ENCODE data around the gene PCSK1N.
A peak's percentile ranks its signal among the peaks of the same experiment; 100 is the strongest.
"Not testable (repeated sequence)": the region's sequence is repeated elsewhere in the genome, so short reads cannot be mapped to it uniquely, and the experiment has no call there.

The PCSK1N gene

DNA sequence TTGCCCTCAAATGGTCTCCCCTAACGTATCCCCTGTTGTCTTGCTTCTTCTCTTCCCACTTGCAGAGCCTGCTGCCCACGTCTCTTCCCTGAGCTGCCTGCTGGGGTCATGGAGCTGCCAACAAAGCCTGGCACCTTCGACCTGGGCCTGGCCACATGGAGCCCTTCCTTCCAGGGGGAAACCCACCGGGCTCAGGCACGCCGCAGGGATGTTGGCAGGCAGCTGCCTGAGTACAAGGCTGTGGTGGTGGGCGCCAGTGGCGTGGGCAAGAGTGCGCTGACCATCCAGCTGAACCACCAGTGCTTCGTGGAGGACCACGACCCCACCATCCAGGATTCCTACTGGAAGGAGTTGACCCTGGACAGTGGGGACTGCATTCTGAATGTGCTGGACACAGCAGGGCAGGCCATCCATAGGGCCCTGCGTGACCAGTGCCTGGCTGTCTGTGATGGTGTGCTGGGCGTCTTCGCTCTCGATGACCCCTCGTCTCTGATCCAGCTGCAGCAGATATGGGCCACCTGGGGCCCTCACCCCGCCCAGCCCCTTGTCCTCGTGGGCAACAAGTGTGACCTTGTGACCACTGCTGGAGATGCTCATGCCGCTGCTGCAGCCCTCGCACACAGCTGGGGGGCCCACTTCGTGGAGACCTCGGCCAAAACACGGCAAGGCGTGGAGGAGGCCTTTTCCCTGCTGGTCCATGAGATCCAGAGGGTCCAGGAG lies 6.2 kb downstream of the PCSK1N start:
- Mint-ChIP-seq H3K9me3 (no peaks in the 10 kb centered on the region), H3K4me1 (peaks cover 14% of the 10 kb centered on the region), H3K4me3 (no peak overlapping the region), H3K36me3 (peaks cover 19% of the 10 kb centered on the region), H3K27me3 (peaks cover 40% of the 10 kb centered on the region), H3K27ac (no peak overlapping the region)
- no peak for ATAC-seq

DNA sequence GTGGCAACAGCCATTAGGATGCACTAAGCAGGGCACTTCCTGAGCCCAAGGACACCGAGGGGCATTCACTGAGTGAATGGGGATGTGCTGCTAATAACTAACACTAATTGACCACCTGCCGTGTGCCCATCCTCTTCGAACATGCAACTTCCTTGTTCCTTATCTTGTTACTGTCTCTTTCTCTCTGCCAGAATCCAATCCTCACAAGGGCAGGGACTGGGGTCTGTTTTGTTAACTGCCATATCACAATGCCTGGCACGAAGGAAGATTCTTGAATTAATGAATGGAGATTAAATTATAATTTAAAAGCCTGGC lies 7.8 kb downstream of the PCSK1N start:
- peaks cover 10% of the 10 kb centered on the region for H3K4me1 Mint-ChIP-seq
- no peaks in the 10 kb centered on the region for H3K9me3 Mint-ChIP-seq
- no peak overlapping the region for H3K27ac Mint-ChIP-seq
- peak overlapping the region; percentile 72 for H3K4me3 Mint-ChIP-seq
- peaks cover 35% of the 10 kb centered on the region for H3K36me3 Mint-ChIP-seq
- H3K27me3 Mint-ChIP-seq: peaks cover 25% of the 10 kb centered on the region
- ATAC-seq: no peak

DNA sequence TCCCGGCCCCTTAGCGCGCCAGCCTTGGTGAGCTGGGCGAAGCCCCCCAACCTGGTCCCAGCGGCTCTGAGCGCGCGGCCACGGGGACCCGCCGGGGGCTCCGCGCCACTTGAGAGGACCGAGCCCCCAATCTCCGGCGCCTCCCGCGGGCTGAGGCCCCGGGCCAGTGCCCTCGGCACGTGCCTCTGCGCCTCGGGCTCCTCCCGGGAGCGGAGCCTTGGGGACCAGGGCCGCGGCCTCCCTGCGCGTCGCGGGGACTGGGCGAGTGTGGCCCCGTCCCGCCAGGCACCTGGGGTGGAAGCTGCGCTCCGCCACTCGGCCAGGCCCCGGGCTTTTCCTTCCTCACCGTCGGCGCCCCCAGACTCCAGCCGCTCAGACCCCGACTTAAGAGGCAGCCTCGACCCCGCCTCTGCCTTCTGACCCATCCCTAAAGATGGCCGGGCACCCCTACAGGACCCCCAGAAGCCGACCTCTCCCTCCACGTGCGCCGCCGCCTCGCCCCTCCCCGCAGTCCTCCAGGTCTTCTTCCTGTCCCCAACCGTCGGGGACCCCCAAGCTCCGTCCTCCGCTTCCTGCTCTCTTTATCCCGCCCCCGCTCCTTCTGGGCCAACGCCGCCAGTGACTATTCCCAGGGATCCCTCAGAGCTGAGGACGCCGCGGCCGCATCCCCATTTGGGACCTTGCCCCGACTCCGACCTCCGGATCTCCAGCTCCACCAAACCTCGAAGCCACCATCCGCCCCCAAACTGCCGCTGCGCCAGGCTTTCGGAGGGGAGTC lies 8.3 kb downstream of the PCSK1N start:
- no peak for ATAC-seq
- Mint-ChIP-seq H3K27ac (no peak overlapping the region), H3K27me3 (peaks cover 20% of the 10 kb centered on the region), H3K4me3 (peak overlapping the region; percentile 72), H3K9me3 (no peaks in the 10 kb centered on the region), H3K4me1 (peaks cover 10% of the 10 kb centered on the region), H3K36me3 (peaks cover 40% of the 10 kb centered on the region)

DNA sequence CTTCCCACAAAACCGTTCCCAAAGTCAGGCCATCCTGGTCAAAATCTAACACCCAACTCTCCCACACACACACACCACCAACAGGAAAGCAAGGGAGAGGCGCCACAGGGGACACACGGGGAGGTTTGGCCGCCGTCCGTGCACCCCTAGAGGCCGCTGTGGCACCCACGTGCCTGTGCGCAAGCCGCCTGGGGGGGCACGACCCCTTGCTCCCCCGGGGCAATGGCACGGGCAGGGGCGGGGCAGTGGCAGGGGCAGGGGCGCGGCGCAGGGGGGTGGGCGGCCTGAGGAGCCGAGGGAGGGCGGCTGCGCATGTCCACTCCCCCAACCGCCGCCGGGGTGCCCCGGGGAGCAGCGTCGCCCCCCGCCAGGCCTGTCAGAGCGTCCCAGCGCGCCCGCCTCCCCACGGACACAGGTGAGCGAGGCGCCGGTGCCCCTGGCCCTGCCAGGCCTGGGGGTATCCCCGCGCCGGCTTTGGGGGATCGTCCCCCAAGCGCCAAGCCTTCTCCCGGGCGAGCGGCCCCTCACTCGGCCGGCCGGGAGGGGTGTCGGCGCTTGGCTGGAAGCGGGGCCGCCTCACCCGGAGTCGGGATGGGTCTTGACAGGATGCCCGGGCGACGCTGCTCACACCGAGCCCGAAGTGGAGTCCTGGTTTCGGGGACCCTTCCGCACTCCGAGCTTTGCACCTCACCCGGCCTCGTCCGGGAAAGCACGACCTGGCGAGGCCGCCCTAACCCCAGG lies 9.1 kb downstream of the PCSK1N start, which contains the start of gene ERAS:
Gene ERAS, plus strand, starts transcription at position 379 of the 741 bp plus-strand sequence. CDS start 2,611 bp downstream, outside the sequence.
- no peaks in the 10 kb centered on the region for H3K9me3 Mint-ChIP-seq
- H3K4me1 Mint-ChIP-seq: peaks cover 10% of the 10 kb centered on the region
- H3K27me3 Mint-ChIP-seq: peaks cover 20% of the 10 kb centered on the region
- no peak within 1 kb of the TSS for H3K27ac Mint-ChIP-seq
- peak within 1 kb of the TSS; percentile 72 for H3K4me3 Mint-ChIP-seq
- H3K36me3 Mint-ChIP-seq: peaks cover 43% of the 10 kb centered on the region
- no peak for ATAC-seq

DNA sequence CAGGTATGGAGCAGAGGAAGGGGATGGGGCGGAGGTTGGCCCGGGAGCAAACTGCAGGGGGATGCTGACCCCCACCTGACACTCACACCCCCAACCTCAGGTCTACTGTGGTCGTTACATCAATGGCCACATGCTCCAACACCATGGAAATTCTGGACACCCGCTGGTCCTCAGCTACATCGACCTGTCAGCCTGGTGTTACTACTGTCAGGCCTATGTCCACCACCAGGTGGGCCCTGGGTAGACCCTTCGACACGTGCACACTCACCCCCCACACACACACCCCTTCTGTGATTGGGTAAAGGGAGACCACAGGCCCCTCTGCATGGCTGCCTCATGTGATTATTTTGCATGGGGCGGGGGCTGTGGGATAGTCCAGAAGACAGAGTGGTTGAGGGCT lies 11.3 kb downstream of the PCSK1N start:
- Mint-ChIP-seq H3K4me1 (peaks cover 10% of the 10 kb centered on the region), H3K4me3 (no peak overlapping the region), H3K27me3 (peaks cover 12% of the 10 kb centered on the region), H3K9me3 (no peaks in the 10 kb centered on the region), H3K27ac (no peak overlapping the region), H3K36me3 (peaks cover 61% of the 10 kb centered on the region)
- no peak for ATAC-seq

DNA sequence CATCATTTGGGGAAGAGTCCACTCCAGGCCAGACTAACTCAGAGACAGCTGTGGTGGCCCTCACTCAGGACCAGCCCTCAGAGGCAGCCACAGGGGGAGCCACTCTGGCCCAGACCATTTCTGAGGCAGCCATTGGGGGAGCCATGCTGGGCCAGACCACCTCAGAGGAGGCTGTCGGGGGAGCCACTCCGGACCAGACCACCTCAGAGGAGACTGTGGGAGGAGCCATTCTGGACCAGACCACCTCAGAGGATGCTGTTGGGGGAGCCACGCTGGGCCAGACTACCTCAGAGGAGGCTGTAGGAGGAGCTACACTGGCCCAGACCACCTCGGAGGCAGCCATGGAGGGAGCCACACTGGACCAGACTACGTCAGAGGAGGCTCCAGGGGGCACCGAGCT lies 12.4 kb downstream of the PCSK1N start:
- H3K4me1 Mint-ChIP-seq: peaks cover 10% of the 10 kb centered on the region
- H3K27me3 Mint-ChIP-seq: peaks cover 11% of the 10 kb centered on the region
- H3K27ac Mint-ChIP-seq: no peak overlapping the region
- H3K9me3 Mint-ChIP-seq: no peaks in the 10 kb centered on the region
- H3K36me3 Mint-ChIP-seq: peaks cover 64% of the 10 kb centered on the region
- no peak for ATAC-seq
- no peak overlapping the region for H3K4me3 Mint-ChIP-seq

DNA sequence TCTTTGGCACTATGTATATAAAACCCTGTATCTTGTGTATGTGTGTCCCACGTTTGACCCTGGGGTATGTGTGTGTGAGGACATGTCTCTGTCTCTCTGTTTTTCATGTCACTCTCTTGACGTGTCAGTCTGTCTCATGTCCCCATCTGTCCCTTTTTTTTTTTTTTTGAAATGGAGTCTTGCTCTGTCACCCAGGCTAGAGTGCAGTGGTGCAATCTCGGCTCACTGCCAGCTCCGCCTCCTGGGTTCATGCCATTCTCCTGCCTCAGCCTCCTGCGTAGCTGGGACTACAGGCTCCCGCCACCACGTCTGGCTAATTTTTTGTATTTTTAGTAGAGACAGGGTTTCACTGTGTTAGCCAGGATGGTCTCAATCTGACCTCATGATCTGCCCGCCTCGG lies 16.0 kb downstream of the PCSK1N start:
- H3K4me3 Mint-ChIP-seq, ATAC-seq, H3K27ac Mint-ChIP-seq, H3K27me3 Mint-ChIP-seq, H3K4me1 Mint-ChIP-seq, H3K9me3 Mint-ChIP-seq: not testable (repeated sequence)
- H3K36me3 Mint-ChIP-seq: peaks cover 62% of the 10 kb centered on the region

DNA sequence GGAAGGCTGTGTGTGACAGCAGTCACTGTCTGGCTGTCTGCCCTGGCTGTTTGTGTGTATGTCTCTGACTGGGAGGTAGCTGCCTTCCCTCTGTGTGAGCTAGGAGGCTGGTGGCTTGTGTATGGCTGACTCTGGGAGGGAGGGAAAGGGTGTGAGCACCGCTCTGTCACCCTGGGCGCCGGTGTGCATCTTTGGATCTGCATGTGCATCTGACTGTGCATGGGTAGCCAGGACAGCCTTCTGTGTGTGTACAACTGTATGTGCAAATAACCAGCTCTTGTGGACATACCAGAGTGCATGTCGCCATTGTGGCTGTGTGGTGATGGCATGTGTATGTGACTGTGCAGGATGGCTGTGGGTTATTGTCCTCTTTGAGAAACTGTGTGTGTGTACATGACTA lies 16.5 kb downstream of the PCSK1N start:
- Mint-ChIP-seq H3K27me3 (no peaks in the 10 kb centered on the region), H3K4me1 (no peaks in the 10 kb centered on the region), H3K9me3 (no peaks in the 10 kb centered on the region), H3K4me3 (no peak overlapping the region), H3K27ac (no peak overlapping the region), H3K36me3 (peaks cover 61% of the 10 kb centered on the region)
- ATAC-seq: no peak

DNA sequence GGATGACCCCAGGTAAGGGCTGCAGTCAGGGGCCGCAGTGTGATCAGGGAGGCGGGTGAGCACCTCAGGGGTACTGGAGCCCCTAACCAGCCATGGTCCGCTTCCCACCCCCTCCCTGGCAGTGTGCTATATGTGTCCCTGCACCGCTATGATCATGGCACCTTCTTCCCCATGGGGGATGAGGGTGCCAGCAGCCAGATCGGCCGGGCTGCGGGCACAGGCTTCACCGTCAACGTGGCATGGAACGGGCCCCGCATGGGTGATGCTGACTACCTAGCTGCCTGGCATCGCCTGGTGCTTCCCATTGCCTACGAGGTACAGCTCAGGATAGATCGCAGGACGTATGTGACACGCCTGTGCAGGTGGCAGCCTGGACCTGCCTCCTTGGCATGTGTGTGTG lies 17.3 kb downstream of the PCSK1N start:
- no peaks in the 10 kb centered on the region for H3K4me1 Mint-ChIP-seq
- H3K36me3 Mint-ChIP-seq: peaks cover 61% of the 10 kb centered on the region

DNA sequence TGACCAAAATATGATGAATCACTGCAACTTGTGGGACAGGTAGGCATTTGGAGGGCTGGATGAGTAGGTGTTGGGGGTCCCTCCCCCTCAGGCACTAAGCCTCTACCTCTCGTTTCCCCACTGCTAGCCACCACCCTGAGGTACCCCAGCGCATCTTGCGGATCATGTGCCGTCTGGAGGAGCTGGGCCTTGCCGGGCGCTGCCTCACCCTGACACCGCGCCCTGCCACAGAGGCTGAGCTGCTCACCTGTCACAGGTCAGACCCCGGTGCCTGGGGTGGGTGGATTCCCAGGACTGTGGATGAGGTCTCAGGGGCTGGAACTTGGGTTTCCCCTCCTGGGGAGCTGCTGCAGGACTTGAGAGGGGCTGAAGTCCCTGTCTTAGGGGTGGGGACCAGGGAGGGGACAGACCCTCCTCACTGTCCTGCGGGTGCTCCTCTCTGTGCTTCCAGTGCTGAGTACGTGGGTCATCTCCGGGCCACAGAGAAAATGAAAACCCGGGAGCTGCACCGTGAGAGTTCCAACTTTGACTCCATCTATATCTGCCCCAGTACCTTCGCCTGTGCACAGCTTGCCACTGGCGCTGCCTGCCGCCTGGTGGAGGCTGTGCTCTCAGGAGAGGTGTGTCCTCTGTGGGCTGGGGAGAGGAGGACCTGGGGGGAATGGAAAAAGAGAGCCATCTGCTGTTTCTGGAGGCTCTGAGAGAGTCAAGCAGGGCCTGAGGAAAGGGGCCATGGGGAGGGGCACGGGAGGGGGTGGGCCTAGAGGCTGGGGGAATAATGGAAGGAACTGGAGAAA lies 19.2 kb downstream of the PCSK1N start:
- H3K9me3 Mint-ChIP-seq: no peaks in the 10 kb centered on the region
- H3K4me1 Mint-ChIP-seq: no peaks in the 10 kb centered on the region
- no peaks in the 10 kb centered on the region for H3K27me3 Mint-ChIP-seq
- no peak for ATAC-seq
- peaks cover 62% of the 10 kb centered on the region for H3K36me3 Mint-ChIP-seq
- H3K4me3 Mint-ChIP-seq: no peak overlapping the region
- no peak overlapping the region for H3K27ac Mint-ChIP-seq

More for the DNA sequence above, 17.3 kb downstream of the PCSK1N start:
- H3K27ac Mint-ChIP-seq: no peak overlapping the region
- ATAC-seq: no peak
- no peaks in the 10 kb centered on the region for H3K27me3 Mint-ChIP-seq
- no peak overlapping the region for H3K4me3 Mint-ChIP-seq
- no peaks in the 10 kb centered on the region for H3K9me3 Mint-ChIP-seq

DNA sequence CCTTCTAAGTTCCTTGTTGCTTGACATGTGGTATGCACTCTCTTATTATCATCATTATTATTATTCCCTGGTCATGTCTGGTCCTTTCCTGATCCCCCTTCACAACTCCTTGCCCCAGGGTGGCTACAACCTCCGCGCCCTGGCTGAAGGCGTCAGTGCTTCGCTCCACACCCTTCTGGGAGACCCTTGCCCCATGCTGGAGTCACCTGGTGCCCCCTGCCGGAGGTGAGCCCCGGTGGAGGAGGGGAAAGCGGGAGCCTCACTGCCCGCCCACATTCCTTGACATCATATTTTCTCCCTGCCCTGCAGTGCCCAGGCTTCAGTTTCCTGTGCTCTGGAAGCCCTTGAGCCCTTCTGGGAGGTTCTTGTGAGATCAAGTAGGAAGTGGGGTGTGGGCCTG lies 20.1 kb downstream of the PCSK1N start:
- no peaks in the 10 kb centered on the region for H3K4me1 Mint-ChIP-seq
- no peak overlapping the region for H3K4me3 Mint-ChIP-seq
- no peak overlapping the region for H3K27ac Mint-ChIP-seq
- H3K27me3 Mint-ChIP-seq: no peaks in the 10 kb centered on the region
- ATAC-seq: no peak
- no peaks in the 10 kb centered on the region for H3K9me3 Mint-ChIP-seq
- H3K36me3 Mint-ChIP-seq: peaks cover 62% of the 10 kb centered on the region

DNA sequence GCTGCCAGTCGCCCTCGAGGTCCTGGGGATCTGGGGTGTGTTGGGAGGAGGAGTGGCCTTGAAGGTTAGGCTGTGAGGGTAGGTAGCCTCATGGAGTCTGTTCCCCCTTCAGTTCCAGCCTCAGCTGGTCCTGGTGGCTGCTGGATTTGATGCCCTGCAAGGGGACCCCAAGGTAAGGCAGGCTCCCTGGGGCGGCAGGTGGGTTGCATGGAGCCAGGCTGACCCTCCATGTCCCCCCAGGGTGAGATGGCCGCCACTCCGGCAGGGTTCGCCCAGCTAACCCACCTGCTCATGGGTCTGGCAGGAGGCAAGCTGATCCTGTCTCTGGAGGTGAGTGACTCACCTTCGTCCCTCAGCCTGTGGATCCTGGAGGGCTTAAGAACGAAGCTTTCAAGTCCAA lies 20.7 kb downstream of the PCSK1N start:
- Mint-ChIP-seq H3K4me3 (no peak overlapping the region), H3K9me3 (no peaks in the 10 kb centered on the region), H3K4me1 (no peaks in the 10 kb centered on the region), H3K36me3 (peaks cover 57% of the 10 kb centered on the region), H3K27ac (no peak overlapping the region), H3K27me3 (no peaks in the 10 kb centered on the region)
- ATAC-seq: no peak

DNA sequence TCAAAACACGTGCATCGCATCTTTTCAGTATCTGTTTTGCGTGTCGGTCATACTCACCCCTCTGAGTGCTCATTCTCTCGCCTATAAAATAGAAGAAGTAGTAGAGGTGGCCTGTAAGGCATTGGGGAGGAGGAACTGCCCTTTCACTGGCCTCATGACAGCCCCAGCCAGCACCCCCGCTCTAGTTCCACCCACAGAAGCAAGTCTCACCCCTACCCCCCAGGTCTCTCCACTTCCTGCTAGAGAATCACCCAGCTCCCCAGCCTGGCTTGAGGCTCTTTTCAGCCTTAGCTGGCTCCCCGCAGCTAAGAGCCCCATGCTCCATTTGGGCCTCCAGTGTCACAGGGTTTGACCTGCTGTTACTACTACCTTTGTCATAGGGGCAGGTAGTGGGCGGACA lies 21.8 kb downstream of the PCSK1N start:
- Mint-ChIP-seq H3K27ac (no peak overlapping the region), H3K4me3 (no peak overlapping the region), H3K36me3 (peaks cover 47% of the 10 kb centered on the region), H3K4me1 (no peaks in the 10 kb centered on the region), H3K27me3 (no peaks in the 10 kb centered on the region), H3K9me3 (no peaks in the 10 kb centered on the region)
- ATAC-seq: no peak

DNA sequence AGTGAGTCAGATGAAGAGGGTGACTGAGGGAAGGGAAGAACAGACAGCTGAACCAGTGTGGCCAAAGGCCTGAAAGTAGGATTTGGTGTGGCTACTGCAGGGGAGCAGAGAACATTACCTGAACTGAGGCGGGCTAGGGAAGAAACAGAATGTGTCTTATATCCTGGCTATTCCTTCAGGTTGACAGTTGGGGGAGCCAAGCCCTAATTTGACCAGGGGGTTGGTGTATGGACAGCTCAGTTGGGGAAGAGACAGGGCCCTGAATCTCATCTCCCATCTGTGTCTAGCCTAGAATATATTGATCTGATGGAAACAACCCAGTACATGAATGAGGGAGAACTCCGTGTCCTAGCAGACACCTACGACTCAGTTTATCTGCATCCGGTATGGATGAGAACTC lies 29.3 kb downstream of the PCSK1N start:
- Mint-ChIP-seq H3K36me3 (peaks cover 32% of the 10 kb centered on the region), H3K27ac (peak overlapping the region; percentile 36), H3K4me3 (no peak overlapping the region), H3K27me3 (no peaks in the 10 kb centered on the region), H3K4me1 (peaks cover 7% of the 10 kb centered on the region), H3K9me3 (no peaks in the 10 kb centered on the region)
- no peak for ATAC-seq

DNA sequence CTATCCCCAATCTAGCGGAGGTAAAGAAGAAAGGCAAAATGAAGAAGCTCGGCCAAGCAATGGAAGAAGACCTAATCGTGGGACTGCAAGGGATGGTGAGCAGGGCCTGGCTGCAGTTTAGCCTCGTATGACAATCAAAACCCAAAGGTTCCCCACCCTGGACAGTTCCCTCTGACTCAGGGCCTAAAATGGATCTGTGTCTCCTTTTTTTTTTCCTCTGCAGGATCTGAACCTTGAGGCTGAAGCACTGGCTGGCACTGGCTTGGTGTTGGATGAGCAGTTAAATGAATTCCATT lies 32.6 kb downstream of the PCSK1N start:
- no peak for ATAC-seq
- Mint-ChIP-seq H3K9me3 (no peaks in the 10 kb centered on the region), H3K4me1 (peaks cover 14% of the 10 kb centered on the region), H3K27ac (peak overlapping the region; percentile 97), H3K4me3 (peak overlapping the region; percentile 94), H3K27me3 (no peaks in the 10 kb centered on the region), H3K36me3 (peaks cover 27% of the 10 kb centered on the region)
